ENCODE results near the gene HSD17B1. TPM values are rescaled to one million over a fixed set of nuclear protein-coding genes. Genes with fewer than 3 reads are reported as not detected.

HSD17B1 gene
- total and polyA plus RNA-seq, 2 of the 13 experiments (the other 11 are each of a cell fraction or from before 2014, with no cell fraction given) = 0.54 to 0.93 TPM

GRCh38 chr17:42522263-42522790 is 30.4 kb upstream of the HSD17B1 start (continued):
- peak; percentile 57; the same call in 1 of the 2 replicates for TF ChIP-seq NR2C2 (CRISPR knock-in tag; IDR thresholded peaks at IDR 0.05; ENCODE audit: borderline replicate concordance)
- no peak for TF ChIP-seq SRSF4 (IDR thresholded peaks at IDR 0.05; ENCODE audit: low read depth, low read length, poor library complexity, severe bottlenecking)
- no peak; the same call in 1 of the 2 replicates for TF ChIP-seq ZNF580 (CRISPR knock-in tag; IDR thresholded peaks at IDR 0.05; ENCODE audit: borderline replicate concordance, low read depth)
- TF ChIP-seq ZNF24 (IDR thresholded peaks at IDR 0.05) = no peak
- no peak for TF ChIP-seq ZNF761 (CRISPR knock-in tag; conservative IDR thresholded peaks at IDR 0.05)
- no peak for TF ChIP-seq ZNF879 (CRISPR knock-in tag; IDR thresholded peaks at IDR 0.05)
- TF ChIP-seq SETDB1 (CRISPR knock-in tag; IDR thresholded peaks at IDR 0.05; ENCODE audit: borderline replicate concordance) = 0 out of 2 replicates have a peak, but pooled peaks have one; percentile 6
- TF ChIP-seq IRF2 (CRISPR knock-in tag; IDR thresholded peaks at IDR 0.05) = peak; percentile 48; the same call in 1 of the 2 replicates
- TF ChIP-seq ZNF382 (CRISPR knock-in tag; IDR thresholded peaks at IDR 0.05; ENCODE audit: borderline replicate concordance) = no peak
- TF ChIP-seq SNAI1 (CRISPR knock-in tag; IDR thresholded peaks at IDR 0.05; ENCODE audit: borderline replicate concordance) = no peak
- TF ChIP-seq MIER3 (CRISPR knock-in tag; IDR thresholded peaks at IDR 0.05; ENCODE audit: borderline replicate concordance) = no peak
- no peak for TF ChIP-seq BHLHE40 (IDR thresholded peaks at IDR 0.05; ENCODE audit: low read length)
- TF ChIP-seq ZNF432 (CRISPR knock-in tag; IDR thresholded peaks at IDR 0.05; ENCODE audit: borderline replicate concordance) = no peak
- TF ChIP-seq ZBTB40 (IDR thresholded peaks at IDR 0.05) = no peak
- peak; percentile 95 for TF ChIP-seq ZBTB40 (CRISPR knock-in tag; IDR thresholded peaks at IDR 0.05)
- no peak for TF ChIP-seq KDM6A (CRISPR knock-in tag; IDR thresholded peaks at IDR 0.05; ENCODE audit: low read depth)
- 0 out of 2 replicates have a peak, but pooled peaks have one; percentile 47 for TF ChIP-seq MEIS1 (CRISPR knock-in tag; IDR thresholded peaks at IDR 0.05; ENCODE audit: borderline replicate concordance)
- no peak for TF ChIP-seq ZNF34 (CRISPR knock-in tag; IDR thresholded peaks at IDR 0.05; ENCODE audit: borderline replicate concordance)
- no peak for TF ChIP-seq E2F2 (CRISPR knock-in tag; IDR thresholded peaks at IDR 0.05; ENCODE audit: borderline replicate concordance)
- TF ChIP-seq MAX (IDR thresholded peaks at IDR 0.05) = 0 out of 2 replicates have a peak, but pooled peaks have one; percentile 19
